HG03354 (cell line): Measurements from ENCODE around the gene KCNH1.

Experiments used
- ATAC-seq: cut with Tn5 transposase; IDR thresholded peaks from one replicate; pipeline ENCODE4 v1.9.1; 2021; ENCODE audit warnings: mild to moderate bottlenecking; ENCODE audit not compliant: unreplicated experiment, poor library complexity, severe bottlenecking

KCNH1 gene

GRCh38 chr1:210822932-210823331, 311.0 kb downstream of the KCNH1 start:
- no peak for ATAC-seq

DNA sequence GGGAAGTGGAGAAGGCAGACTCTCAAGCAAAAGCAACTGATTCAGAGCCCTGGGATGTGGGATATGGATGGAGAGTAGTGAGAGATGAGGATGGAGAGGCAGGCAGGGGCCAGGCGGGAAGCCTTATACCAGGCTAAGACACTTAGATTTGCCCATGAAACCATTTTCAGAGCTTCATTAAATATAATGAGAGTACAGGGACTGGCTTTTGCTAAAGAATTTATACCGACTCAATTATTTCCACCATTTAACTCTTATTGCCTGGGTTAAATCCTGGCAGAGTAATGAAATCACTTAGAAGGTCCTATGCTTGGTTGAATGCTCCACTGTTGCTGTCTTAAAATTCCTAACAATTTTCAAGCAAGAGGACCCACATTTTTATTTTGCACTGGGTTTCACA, 311.7 kb downstream of the KCNH1 start:
- ATAC-seq, result no peak

- ATAC-seq, result no peak
Measured at GRCh38 chr1:210821615-210822014, 312.3 kb downstream of the KCNH1 start.

DNA sequence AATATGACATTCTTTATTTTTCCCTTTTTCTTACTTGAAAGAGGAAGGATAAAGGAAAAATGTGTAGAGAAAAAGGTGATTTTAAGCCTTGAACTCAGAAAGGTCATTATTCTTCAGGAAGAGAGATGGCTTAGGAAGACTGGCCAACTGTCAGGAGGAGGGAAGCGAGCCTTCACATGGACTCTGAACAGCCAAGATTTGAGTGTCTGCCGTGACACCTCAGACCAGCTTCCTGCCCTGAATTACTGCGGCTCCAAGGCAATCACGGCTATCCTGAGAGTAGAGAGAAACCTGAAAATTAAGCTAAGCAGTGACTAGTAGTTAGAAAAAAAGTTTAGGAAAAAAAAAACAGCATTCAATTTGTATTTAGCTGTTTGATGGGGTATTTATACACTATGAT, 314.7 kb downstream of the KCNH1 start:
- ATAC-seq, result no peak

GRCh38 chr1:210817385-210818275, 316.3 kb downstream of the KCNH1 start:
- no peak for ATAC-seq

DNA sequence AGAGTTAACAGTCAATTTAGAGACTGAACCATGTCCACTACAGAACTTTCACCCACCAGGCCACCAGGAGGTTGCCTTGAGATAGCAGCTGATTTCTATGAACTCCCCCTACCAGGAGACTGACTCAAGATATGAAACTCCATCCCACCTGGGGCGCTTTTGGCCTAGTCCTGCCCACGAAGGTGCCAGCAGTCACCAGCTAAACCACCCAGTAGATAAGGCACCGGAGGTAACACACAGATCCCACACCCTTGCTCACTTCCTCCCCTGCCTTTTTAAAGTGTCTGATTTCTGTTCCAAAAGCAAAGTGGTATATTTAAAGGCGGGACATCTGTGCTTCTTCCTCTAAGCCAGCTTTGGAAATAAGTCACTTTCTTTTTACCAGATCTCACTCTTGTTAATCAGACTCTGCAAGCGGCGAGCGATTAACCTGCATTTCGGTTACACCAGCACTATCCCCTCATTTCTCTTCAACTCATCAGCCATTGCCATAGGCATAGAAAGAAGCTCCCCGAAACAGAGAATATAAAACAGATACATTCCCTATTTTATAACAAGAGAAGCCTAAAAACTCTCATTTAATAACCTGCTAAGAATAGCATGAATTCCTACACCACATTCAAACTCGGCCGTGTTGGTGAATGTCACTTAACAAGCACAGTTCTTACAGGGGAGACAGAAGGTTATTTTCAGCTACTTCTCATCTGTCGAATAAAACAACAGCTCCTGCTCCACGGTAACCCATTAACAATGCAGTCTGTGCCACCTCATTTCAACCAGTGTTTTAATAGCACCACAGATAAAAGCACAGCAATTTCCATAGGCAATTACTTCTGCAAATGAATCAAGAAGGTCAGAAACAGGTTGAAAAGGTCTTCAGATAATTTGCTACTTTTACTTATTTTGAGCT, 318.1 kb downstream of the KCNH1 start:
- no peak for ATAC-seq

DNA sequence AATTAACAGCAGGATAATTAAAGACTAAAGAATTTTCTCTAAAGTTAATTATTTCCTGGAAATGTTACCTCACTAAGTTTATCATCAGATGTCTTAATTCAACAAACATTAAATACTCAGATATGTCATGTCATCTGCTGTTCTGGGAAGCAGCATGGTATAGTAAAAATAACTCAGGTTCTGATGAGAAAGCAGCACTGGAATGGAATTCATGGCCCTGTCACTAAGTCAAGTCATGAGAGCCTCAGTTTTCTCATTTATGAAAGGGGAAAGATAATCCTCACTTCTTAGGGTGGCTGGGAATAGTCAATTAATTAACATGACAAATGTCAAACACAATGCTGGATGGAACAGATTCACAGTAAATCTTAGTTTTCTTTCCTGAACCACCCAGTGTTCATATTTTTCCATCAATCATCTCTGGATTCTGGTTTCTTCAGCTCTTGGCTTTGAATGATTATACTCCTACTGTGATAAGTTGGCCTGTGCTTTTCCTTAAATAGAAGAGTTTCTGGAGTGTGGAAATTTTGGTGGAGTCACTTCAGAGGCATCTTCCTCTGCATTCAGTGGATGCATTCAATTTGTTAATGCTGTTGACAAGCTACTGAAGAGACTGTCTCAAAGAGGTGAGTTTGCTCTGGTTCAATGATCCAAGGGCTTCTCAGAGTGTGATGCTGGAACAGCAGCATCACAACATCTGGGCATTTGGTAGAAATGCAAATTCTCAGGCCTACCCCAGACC, 319.4 kb downstream of the KCNH1 start:
- no peak for ATAC-seq

DNA sequence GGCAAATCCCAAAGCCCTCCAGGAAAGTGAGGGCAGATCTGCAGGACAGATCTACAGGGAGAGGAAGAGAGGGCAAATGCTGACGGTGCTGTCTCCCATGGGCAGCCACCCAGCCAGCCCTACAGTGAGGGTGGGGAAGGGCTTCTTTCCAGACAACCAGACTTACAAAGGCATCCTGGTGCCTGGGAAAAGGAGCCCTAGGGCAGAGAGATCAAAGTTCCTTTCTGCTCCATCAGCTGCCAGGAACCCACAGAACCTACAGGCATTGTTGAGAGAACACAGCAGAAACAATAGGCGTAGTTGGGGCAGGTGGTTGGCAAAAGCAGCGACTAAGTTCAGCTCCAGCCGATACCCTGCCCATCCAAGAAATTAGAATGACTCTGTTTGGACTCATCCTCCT, 332.4 kb downstream of the KCNH1 start:
- no peak for ATAC-seq

- no peak for ATAC-seq
Measured at GRCh38 chr1:210800756-210801155, 333.2 kb downstream of the KCNH1 start.

GRCh38 chr1:210800301-210800700, 333.6 kb downstream of the KCNH1 start:
- ATAC-seq, result no peak

GRCh38 chr1:210797422-210797821, 336.5 kb downstream of the KCNH1 start:
- ATAC-seq, result no peak

DNA sequence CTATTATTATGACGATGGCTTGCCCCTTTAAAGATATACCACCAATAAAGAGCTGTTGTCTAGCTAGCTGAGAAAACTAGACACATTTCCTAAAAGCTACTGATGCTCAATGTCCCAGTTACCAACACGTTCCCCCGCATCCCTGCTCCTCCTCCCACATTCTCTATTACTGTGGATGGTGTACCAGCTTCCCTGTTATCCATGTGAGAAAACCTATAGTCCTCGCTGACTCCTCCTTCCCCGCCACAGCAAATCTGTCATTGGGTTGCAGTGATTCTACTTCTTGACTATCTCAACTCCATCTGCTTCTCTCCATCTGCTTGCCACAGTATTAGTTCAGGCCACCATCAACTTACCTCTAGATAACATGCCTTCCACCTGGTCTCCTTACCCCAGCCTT, 337.5 kb downstream of the KCNH1 start:
- no peak for ATAC-seq

DNA sequence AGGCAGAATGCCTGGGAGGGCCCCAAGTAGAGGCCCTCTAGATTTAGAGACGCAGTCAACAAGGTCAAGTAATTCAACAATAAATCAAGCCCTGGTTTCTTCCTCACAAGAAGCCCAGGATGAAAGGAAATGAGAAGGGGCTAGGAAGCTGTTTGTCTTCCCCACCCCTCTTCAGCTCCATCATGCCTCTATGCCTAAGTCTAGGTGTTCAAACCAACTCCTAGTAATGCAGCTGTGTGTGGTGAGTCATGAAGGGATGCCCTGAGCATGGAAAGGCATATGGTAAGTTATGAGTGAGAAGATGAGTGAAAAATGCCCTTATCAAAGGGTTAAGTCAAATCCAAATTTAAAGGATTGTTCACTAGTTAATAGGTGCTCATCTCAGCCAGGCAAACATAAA, 339.5 kb downstream of the KCNH1 start:
- ATAC-seq, result no peak

DNA sequence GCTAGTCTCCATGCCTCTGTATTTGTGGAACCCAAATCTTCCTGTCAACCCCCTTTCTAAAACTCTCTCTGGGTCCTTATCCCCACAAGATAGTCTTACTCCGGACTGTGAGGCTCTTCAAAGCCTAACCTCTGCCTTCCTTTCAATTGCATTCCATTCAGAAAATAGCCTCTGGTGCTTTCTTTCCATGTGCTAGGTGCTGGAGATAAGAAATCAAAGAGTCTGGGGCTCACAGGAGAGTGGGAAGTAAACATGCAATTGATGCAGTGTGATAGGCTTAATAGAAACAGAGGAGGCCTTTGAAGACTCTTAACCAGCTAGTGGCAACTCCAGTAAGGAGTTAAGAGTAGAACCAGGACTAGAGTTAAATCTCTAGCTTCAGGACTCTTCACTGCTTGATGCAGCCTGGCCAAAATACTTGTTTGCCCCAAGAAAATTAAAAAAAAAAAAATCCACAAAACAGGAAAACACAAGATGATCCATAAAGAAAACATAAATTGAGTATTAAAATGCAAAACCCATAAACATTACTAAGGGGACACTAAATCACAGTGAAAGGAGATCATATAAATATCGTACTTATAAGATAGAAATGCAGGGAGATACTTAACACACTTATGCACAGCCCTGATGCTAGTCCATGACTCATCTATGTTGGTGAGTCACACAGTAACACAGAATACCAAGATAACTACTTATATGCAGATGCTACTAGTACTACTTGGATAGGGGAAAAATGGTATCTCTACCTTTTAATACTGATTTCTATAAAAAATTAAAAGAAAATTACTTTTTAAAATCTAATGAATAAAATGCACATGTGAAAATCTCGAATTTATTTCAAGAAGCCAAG, 341.5 kb downstream of the KCNH1 start:
- ATAC-seq, result no peak

DNA sequence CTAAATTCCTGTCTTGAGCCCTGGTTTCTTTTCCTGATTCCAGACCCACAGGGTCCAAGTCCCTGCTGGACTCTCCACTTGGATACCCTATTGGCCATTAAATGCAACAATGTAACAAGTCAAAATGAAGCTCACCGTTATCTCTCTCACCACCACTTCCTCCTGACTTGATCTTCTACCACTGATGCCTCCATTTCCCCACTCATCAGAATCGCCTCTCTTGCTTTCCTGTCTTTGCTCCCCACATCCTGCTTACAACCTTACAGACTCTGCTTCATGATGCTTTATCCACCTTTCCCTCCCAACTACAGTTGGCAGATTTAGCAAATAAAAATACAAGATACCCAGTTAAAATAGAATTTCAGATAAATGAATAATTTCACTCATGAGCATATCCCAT, 343.8 kb downstream of the KCNH1 start:
- no peak for ATAC-seq

GRCh38 chr1:210787800-210788199, 346.1 kb downstream of the KCNH1 start:
- ATAC-seq, result no peak

- no peak for ATAC-seq
Measured at GRCh38 chr1:210786546-210786945, 347.4 kb downstream of the KCNH1 start.

DNA sequence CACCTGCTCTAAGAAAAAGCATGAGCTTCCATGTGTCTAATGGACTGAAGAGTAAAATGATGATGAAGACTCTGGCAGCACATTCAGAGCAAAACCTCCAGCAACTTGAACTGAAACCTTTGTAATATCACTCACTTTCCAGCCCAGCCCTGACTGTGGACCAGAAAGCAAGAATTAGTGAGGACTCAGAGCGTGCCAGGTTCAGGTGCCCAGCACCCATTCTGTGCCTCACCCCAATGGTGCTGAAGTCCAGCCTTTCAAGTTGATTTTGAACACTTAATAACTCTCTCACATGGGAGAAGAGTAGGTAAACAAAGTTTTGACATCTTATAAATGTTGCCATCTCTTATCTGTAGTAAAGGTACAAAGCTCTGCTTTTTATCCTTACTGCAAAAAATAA, 350.0 kb downstream of the KCNH1 start:
- no peak for ATAC-seq

DNA sequence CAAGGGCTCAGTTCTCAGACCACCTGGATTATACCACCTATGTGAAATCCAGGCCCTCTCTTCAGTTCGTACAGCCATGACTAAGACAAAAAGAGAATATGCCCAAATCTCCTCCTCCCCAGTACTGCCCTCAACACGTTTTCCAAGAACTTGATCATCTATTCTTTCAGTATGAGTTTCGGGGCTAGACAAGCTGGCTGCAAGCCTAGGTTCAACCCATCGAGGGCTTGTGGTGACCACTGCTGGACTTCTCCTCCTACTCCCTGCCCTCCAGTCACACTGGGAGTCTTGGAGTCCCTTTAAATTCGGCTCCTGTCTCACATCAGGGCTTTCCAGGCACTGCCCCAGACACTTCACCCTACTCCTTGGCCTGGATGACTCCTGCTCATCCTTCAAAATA, 352.3 kb downstream of the KCNH1 start:
- ATAC-seq, result no peak
